ENCODE measurements around the gene SLC23A2. TPM values are rescaled to one million over a fixed set of nuclear protein-coding genes. Genes with fewer than 3 reads are reported as not detected.
A peak's percentile ranks its signal among the peaks of the same experiment; 100 is the strongest.

Gene SLC23A2
- polyA plus RNA-seq, 1 donor from 2014 or later: 38.3 TPM

- no peaks in the 10 kb centered on the region for H4K20me1 ChIP-seq (ENCODE audit: insufficient read depth)
- H2AFZ ChIP-seq (ENCODE audit: low read depth, low read length): no peak overlapping the region
- no peaks in the 10 kb centered on the region for H3F3A ChIP-seq (ENCODE audit: insufficient read depth, low read length, poor library complexity, severe bottlenecking)
- H3K9ac ChIP-seq (ENCODE audit: low read length): no peak overlapping the region
- H3K4me2 ChIP-seq (ENCODE audit: low read length): no peak overlapping the region
- no peaks in the 10 kb centered on the region for H3K9me2 ChIP-seq (ENCODE audit: insufficient read depth, low read length)
- H3K36me3 ChIP-seq (ENCODE audit: insufficient read depth, low read length): no peaks in the 10 kb centered on the region
- no peaks in the 10 kb centered on the region for H3K79me2 ChIP-seq (replicated peaks; ENCODE audit: insufficient read depth, low read length)
- no peak overlapping the region for H3K4me3 ChIP-seq (ENCODE audit: low read length)
- TF ChIP-seq TAF1 (IDR thresholded peaks at IDR 0.05; ENCODE audit: low read depth) (no peak), MXI1 (conservative IDR thresholded peaks at IDR 0.05; ENCODE audit: poor library complexity, severe bottlenecking) (no peak), REST (IDR thresholded peaks at IDR 0.05; ENCODE audit: borderline replicate concordance) (no peak), POLR2AphosphoS5 (IDR thresholded peaks at IDR 0.05) (peak; percentile 69), CTCF (IDR thresholded peaks at IDR 0.05; ENCODE audit: poor library complexity, severe bottlenecking) (no peak), EP300 (conservative IDR thresholded peaks at IDR 0.05; ENCODE audit: poor library complexity, severe bottlenecking) (peak; percentile 15)
- no peaks in the 10 kb centered on the region for H3K27me3 ChIP-seq (ENCODE audit: insufficient read depth, low read depth, low read length)
- H3K27ac ChIP-seq (ENCODE audit: low read length): no peak overlapping the region
- no peaks in the 10 kb centered on the region for H3K9me3 ChIP-seq (ENCODE audit: low read length)
Measured at GRCh38 chr20:4809707-4810106, 191.6 kb downstream of the SLC23A2 start.

- Histone ChIP-seq H3K9me2 (ENCODE audit: insufficient read depth, low read length) (no peaks in the 10 kb centered on the region), H3K4me3 (ENCODE audit: low read length) (no peak overlapping the region), H3K36me3 (ENCODE audit: insufficient read depth, low read length) (no peaks in the 10 kb centered on the region)
Measured at GRCh38 chr20:4808872-4809271, 192.4 kb downstream of the SLC23A2 start.

More at GRCh38 chr20:4808872-4809271, 192.4 kb downstream of the SLC23A2 start:
- no peak overlapping the region for H2AFZ ChIP-seq (ENCODE audit: low read depth, low read length)
- no peaks in the 10 kb centered on the region for H3K9me3 ChIP-seq (ENCODE audit: low read length)
- no peak overlapping the region for H3K27ac ChIP-seq (ENCODE audit: low read length)
- H3K79me2 ChIP-seq (replicated peaks; ENCODE audit: insufficient read depth, low read length): no peaks in the 10 kb centered on the region
- H3K4me2 ChIP-seq (ENCODE audit: low read length): no peak overlapping the region
- no peaks in the 10 kb centered on the region for H3F3A ChIP-seq (ENCODE audit: insufficient read depth, low read length, poor library complexity, severe bottlenecking)
- no peak overlapping the region for H3K9ac ChIP-seq (ENCODE audit: low read length)
- H3K27me3 ChIP-seq (ENCODE audit: insufficient read depth, low read depth, low read length): no peaks in the 10 kb centered on the region
- TF ChIP-seq REST (IDR thresholded peaks at IDR 0.05; ENCODE audit: borderline replicate concordance) (no peak), TAF1 (IDR thresholded peaks at IDR 0.05; ENCODE audit: low read depth) (no peak), RAD21 (conservative IDR thresholded peaks at IDR 0.05) (no peak), POLR2AphosphoS5 (IDR thresholded peaks at IDR 0.05) (no peak), EZH2 (IDR thresholded peaks at IDR 0.05; ENCODE audit: borderline replicate concordance, insufficient read depth, low read length, poor library complexity, severe bottlenecking) (no peak), CTCF (IDR thresholded peaks at IDR 0.05; ENCODE audit: poor library complexity, severe bottlenecking) (no peak), SMC3 (conservative IDR thresholded peaks at IDR 0.05; ENCODE audit: poor library complexity) (no peak), EP300 (conservative IDR thresholded peaks at IDR 0.05; ENCODE audit: poor library complexity, severe bottlenecking) (no peak), MXI1 (conservative IDR thresholded peaks at IDR 0.05; ENCODE audit: poor library complexity, severe bottlenecking) (no peak)
- no peaks in the 10 kb centered on the region for H4K20me1 ChIP-seq (ENCODE audit: insufficient read depth)

All from neural cell (in vitro differentiated cells).